ENCODE measurements around the gene SMC2. TPM values are rescaled to one million over a fixed set of nuclear protein-coding genes. Genes with fewer than 3 reads are reported as not detected.

SMC2 gene
- total RNA-seq, 1 donor from 2014 or later = 9.7 TPM

DNA sequence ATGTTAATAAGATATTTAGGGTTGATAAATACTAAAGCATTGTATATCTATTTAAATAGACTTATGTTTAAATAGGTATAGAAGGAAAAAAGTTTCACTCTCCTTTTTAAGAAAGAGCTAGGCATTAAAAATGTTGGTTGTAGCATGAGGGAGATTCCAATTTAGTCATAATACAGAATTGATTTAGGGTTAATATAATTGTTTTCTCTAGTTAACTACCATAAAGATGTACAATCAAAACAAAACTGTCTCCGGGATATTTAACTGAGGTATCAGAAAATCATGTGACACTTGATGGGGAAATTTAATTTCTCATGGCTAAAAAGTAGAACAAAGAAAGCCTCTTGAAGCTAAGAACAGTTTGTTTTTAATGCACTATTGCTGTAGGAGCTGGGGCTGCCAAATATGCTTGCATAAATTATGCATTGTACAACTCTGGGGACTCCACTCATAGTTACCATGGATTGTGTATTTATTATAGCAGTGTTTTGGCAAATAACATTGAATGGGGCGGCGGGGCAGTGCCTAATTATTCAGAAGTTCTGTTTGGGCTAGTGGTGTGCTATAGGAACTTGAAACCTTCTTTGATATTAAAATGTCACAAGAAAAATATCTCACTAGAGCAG lies 44.2 kb downstream of the SMC2 start:
- no peak for DNase-seq
- no peaks in the 10 kb centered on the region for H3K27me3 ChIP-seq (ENCODE audit: low read depth)
- H3K36me3 ChIP-seq = peaks cover 72% of the 10 kb centered on the region
- TF ChIP-seq, protein P1, sequence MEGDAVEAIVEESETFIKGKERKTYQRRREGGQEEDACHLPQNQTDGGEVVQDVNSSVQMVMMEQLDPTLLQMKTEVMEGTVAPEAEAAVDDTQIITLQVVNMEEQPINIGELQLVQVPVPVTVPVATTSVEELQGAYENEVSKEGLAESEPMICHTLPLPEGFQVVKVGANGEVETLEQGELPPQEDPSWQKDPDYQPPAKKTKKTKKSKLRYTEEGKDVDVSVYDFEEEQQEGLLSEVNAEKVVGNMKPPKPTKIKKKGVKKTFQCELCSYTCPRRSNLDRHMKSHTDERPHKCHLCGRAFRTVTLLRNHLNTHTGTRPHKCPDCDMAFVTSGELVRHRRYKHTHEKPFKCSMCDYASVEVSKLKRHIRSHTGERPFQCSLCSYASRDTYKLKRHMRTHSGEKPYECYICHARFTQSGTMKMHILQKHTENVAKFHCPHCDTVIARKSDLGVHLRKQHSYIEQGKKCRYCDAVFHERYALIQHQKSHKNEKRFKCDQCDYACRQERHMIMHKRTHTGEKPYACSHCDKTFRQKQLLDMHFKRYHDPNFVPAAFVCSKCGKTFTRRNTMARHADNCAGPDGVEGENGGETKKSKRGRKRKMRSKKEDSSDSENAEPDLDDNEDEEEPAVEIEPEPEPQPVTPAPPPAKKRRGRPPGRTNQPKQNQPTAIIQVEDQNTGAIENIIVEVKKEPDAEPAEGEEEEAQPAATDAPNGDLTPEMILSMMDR (IDR thresholded peaks at IDR 0.05; ENCODE audit: borderline replicate concordance) = no peak
- no peak overlapping the region for H3K4me3 ChIP-seq
- intact Hi-C loops (cut with micrococcal nuclease) = no loop called here
- no peaks in the 10 kb centered on the region for H3K4me1 ChIP-seq
- H3K9me3 ChIP-seq (replicated peaks) = peaks cover 8% of the 10 kb centered on the region
- H3K27ac ChIP-seq (replicated peaks) = no peak overlapping the region

GRCh38 chr9:104142799-104143549 lies 48.9 kb downstream of the SMC2 start:
- H3K9me3 ChIP-seq (replicated peaks) = no peaks in the 10 kb centered on the region
- no peak overlapping the region for H3K4me3 ChIP-seq
- H3K36me3 ChIP-seq = peaks cover 31% of the 10 kb centered on the region
- H3K27ac ChIP-seq (replicated peaks) = no peak overlapping the region
- no peaks in the 10 kb centered on the region for H3K4me1 ChIP-seq
- DNase-seq = no peak
- intact Hi-C loops (cut with micrococcal nuclease) = no loop called here
- TF ChIP-seq, protein P1 (IDR thresholded peaks at IDR 0.05; ENCODE audit: borderline replicate concordance) = no peak
- H3K27me3 ChIP-seq (ENCODE audit: low read depth) = no peaks in the 10 kb centered on the region

DNA sequence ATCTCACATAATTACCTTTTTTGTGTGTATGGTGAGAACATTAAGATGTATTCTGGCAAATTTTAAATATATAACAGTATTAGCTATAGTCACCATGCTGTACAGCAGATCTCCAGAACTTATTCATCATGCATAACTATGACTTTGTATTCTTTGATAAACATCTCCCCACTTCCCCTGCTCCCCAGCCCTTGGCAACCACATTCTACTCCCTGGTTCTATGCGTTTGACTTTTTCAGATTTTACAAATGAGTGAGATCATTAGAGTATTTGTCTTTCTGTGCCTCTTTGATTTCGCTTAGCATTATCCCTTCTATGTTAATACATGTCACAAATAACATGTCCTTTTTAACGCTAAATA lies 49.4 kb downstream of the SMC2 start:
- Histone ChIP-seq H3K4me1 (no peaks in the 10 kb centered on the region), H3K4me3 (no peak overlapping the region), H3K9me3 (replicated peaks) (no peaks in the 10 kb centered on the region), H3K36me3 (peaks cover 26% of the 10 kb centered on the region), H3K27me3 (ENCODE audit: low read depth) (no peaks in the 10 kb centered on the region), H3K27ac (replicated peaks) (no peak overlapping the region)
- TF ChIP-seq, protein P1 (IDR thresholded peaks at IDR 0.05; ENCODE audit: borderline replicate concordance) = no peak
- intact Hi-C loops (cut with micrococcal nuclease) = no loop called here
- DNase-seq = no peak

GRCh38 chr9:104144336-104144735 lies 50.2 kb downstream of the SMC2 start:
- DNase-seq = no peak
- Histone ChIP-seq H3K4me1 (no peaks in the 10 kb centered on the region), H3K4me3 (no peak overlapping the region), H3K27me3 (ENCODE audit: low read depth) (no peaks in the 10 kb centered on the region), H3K36me3 (peaks cover 19% of the 10 kb centered on the region), H3K27ac (replicated peaks) (no peak overlapping the region), H3K9me3 (replicated peaks) (no peaks in the 10 kb centered on the region)
- TF ChIP-seq, protein P1 (IDR thresholded peaks at IDR 0.05; ENCODE audit: borderline replicate concordance) = no peak
- intact Hi-C loops (cut with micrococcal nuclease) = no loop called here

DNA sequence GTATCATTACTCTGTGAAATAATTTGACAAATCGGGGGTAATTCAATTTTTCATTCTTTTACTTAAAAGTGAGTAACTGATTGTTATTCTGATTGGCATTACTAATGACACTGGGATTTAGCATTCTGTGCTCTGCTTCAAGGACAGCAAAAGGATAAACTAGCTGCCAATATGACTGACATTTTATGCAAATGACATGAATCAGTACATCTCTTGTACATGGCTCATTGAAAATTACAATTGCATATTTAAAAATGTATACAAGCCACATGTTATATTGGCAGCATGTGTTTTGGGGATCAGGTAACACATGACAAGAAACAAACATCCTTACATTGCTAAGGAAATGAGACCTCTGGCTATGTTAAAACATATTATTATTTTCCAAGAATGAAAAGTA lies 79.0 kb downstream of the SMC2 start:
- Histone ChIP-seq H3K36me3 (no peaks in the 10 kb centered on the region), H3K27me3 (ENCODE audit: low read depth) (no peaks in the 10 kb centered on the region), H3K4me3 (no peak overlapping the region), H3K9me3 (replicated peaks) (peaks cover 10% of the 10 kb centered on the region), H3K4me1 (no peaks in the 10 kb centered on the region), H3K27ac (replicated peaks) (no peak overlapping the region)
- intact Hi-C loops (cut with micrococcal nuclease) = loop anchor here (10.0 kb wide), 1 partner anchor 212 kb away; no protein-coding TSS in a partner anchor
- DNase-seq = no peak
- TF ChIP-seq, protein P1 (IDR thresholded peaks at IDR 0.05; ENCODE audit: borderline replicate concordance) = no peak
